Left ventricle myocardium superior (tissue), 1 donor: ENCODE results near the gene LRCOL1. TPM values are rescaled to one million over a fixed set of nuclear protein-coding genes. Genes with fewer than 3 reads are reported as not detected.
A peak's percentile ranks its signal among the peaks of the same experiment; 100 is the strongest.

Experiments
- ATAC-seq: fragments of 200-7000 bp; cut with Tn5 transposase; one replicate; pipeline ENCODE4 v1.9.1; 2020; ENCODE audit warnings: mild to moderate bottlenecking, moderate library complexity
- DNase-seq: peaks from one replicate; pipeline ENCODE4 v3.0.0-alpha.2; 2020
- intact Hi-C: fragments of 100-400 bp; cut with micrococcal nuclease; formaldehyde crosslinking; loops from one replicate; pipeline ENCODE4 v1.11.0; 2022
- total RNA-seq: library from RNA; stranded (reverse); fragmentation: NEBNext Ultra II Directional; extraction: Animal tissue kit (Norgen Biotek cat#: 25700); gene quantifications from one replicate; pipeline ENCODE4 v1.2.1, GENCODE V29; 2021
- donor health status: DM: no; HTN: yes; CAD: no; lungs with severe emphysema.

Gene LRCOL1
- total RNA-seq, 1 donor from 2014 or later = not detected

DNA sequence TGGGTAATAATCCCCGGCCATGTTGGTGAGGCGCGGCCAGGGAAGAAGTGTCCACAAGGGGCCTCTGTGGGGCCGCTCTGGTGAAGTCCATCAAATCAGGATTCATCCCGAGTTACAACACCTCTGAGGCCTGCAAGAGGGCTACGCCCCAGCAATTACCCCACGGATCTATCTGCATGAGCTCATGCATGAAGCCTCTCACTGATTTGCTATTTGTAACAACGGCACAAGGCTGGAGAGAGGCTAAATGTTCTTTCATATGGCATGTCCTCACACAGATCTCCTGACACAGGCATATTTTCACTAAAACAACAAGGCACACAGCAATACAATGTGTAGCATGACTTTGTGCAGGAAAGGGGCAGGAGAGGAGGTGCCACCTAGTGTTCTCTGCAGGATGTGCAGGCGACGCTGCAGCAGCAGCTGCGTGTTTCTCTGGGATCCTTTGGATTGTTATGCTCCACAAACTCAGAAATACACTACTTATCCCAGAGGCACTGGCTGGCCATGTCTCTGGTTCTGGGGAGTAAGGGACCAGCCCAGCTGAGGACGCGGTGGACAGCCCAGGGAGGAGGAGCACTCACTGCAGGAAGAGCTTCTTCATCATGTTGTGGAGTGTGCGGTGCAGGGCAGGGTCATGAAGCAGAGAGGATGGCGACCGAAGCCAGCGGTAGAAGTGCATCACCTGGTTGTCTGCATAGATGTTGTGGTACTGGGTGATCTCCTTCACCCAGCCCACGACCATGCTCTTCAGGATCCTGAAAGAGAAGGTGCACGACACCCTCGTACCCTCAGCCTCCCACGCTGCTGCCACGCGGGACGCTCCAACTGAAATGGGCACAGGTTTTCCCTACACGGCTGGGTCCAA is 28.4 kb upstream of the LRCOL1 start:
- peak; percentile 50 for ATAC-seq
- DNase-seq = no peak
- intact Hi-C loops = no loop called here

DNA sequence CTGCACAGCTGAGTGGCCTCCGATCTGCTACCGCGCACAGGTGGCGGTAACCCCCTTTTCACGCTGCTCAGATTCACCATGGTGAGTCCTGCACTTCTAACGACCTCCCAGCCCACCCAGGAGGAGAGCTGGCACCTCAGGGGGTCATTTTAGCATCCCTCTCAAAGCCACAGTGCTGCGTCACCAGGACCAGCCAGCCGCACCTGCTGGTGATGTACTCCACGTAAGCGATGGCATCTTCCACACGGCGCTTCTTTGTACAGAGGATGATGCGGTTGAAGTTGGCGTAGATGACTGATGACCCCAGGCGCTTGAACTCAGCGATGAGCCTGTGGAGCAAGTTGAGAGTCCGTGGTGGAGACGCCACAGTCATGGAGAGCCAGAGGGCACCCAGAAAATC is 27.4 kb upstream of the LRCOL1 start:
- ATAC-seq = no peak
- intact Hi-C loops = no loop called here
- DNase-seq = no peak

DNA sequence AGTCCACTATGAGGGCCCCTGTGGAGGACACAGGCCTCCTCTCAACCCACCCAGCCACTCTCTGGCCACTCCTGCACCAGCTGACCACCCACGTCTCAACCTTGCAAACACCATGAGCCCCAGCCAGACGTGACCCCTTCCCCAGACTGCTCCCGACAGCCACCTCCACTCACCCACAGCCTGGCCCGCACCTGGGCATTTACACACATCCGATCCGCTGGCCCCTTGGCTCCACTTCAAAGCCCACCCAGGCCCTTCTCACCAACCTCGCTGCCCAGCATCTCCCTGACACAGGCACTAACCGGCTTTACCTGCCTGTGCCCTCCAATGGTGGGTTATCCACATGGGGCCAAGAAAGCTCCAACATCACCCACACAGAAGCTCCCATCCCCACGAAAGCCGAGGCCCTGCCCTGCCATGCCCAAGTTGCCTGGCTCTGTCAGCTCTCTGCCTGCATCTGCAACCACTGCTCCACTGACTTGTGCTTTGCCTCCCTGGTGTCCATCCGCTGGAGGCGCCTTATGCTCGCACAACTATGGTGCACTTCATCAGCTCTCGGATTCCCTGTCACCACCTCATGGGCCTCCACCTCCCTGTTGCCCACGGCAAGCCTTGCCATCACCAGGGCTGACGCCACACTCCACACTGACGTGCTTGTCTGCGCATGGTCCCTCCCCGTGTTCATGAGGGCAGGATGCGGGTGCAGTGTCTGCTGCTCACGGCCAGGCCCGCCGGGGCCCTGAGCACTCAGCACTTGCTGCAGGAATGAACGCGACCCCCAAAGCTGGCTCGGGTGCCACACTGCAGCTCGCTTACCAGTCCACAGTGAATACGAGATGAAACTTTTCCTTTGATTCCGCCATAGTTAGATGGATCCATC is 24.9 kb upstream of the LRCOL1 start:
- intact Hi-C loops = no loop called here
- DNase-seq (no peak), ATAC-seq (no peak)

DNA sequence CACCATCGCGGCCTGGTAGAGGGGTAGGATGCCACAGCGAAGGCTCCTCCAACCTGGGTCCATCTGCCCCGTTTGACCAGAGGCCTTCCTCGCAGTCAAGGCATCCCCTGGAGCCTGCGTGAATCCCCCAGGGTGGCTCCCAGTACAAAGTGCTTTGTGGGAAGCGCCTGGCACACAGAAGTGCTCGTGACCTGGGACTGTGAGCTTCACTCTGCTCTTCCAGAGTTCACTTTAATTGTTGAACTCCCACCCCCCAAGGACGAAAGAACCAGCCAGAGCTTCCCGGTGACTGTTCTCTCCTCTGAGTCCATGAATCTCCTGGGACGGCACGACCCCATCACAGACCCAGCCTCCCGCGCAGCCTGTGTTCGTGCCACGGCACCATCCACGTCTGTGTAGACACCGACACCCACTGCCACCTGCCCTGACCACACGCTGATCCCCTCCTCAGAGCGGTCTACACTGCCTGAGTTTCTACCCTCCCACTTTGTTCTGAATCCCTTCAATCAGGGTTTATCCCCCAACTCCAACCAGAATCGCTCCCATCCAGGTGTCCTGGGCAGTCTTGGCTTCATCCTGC is 24.1 kb upstream of the LRCOL1 start:
- ATAC-seq = no peak
- intact Hi-C loops = no loop called here

DNA sequence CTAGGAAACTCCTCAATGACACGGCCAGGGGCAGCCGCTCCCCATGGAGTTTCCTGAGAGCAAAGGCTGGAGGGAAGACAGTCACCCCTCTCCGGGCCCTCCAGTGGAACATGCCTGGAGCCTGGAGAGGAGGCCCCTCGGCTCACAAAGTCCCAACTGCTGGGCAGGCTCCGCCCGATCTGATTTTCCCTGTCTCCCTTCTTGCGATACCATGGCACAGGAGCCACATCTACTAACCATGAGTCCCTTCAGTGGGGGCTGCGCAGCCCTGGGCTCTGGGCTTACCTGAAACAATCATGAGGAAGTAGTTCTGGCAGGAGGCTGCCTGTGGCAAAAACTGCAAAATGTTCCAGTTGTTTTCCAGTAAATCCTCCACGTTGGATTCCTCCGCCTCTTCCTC is 23.5 kb upstream of the LRCOL1 start:
- intact Hi-C loops = no loop called here
- ATAC-seq (no peak), DNase-seq (no peak)

More for the DNA sequence above, 24.1 kb upstream of the LRCOL1 start:
- no peak for DNase-seq

DNA sequence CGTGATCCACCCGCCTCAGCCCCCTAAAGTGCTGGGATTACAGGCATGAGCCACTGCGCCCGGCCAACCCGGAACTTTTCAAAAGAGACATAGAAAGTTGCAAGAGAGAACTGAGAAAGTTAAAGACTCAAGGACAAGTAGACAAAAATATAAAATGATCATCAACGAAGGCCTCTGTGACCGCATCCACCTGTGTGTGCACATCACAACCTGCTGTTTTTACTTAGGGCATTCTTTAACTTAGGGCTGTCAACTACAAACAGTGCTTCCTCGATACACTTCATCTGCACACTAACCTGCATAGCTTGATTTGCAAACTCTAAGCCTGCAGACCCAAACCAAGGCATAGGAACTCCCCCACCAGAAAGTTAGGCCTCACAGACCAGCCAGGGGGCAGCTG is 23.0 kb upstream of the LRCOL1 start:
- DNase-seq (no peak), ATAC-seq (no peak)
- intact Hi-C loops = no loop called here

DNA sequence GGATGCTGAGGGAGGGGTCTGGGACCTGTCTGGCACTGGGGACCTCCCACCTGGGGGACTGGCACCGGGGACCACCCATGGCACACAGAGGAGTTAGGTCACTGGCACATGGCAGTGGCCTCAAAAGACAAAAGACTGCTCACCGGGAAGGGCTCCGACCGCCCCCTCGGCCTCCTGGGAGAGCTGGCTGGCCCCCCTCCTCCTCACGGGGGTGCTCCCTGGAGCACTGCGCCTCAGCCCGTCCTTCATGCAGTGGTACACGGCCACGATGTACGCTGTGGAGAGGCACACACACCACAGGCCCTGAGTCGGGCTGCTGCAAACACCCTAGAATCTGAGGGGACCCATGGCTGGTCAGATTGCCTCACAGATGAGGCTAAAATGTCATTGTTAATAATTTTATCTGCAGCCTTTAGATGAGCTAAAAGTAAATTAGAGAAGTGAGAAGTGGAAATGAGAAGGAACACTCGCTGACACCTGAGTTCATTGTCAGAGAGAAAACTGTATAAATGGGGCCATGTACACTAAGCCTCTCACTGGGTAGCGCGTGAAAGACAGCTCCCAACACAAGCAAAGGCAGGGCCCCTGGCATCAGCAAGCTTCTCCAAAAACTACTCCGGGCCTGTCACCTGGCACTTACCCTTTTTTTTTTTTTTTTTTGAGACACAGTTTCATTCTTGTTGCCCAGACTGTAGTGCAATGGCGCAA is 22.3 kb upstream of the LRCOL1 start:
- ATAC-seq = no peak
- DNase-seq = no peak
- intact Hi-C loops = no loop called here

DNA sequence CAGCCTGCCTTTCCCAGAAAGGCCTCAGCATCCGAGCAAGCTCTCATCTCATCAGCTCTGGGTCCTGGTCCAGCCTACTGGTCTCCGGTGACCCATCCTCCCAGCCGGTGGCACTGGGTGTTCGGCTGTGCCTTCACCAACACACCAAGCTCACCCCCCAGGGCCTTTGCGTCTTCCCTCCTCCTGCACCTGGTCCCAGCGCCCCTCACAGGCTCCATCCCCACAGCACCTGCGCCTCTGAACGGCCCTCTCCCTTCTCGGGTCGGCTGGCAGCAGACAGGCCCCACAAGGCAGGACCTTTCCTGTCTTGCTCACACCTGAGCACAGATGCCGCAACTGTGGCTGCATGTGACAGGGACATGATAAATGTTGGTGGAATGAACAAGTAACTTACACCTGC is 21.3 kb upstream of the LRCOL1 start:
- intact Hi-C loops = no loop called here
- ATAC-seq (no peak), DNase-seq (no peak)

DNA sequence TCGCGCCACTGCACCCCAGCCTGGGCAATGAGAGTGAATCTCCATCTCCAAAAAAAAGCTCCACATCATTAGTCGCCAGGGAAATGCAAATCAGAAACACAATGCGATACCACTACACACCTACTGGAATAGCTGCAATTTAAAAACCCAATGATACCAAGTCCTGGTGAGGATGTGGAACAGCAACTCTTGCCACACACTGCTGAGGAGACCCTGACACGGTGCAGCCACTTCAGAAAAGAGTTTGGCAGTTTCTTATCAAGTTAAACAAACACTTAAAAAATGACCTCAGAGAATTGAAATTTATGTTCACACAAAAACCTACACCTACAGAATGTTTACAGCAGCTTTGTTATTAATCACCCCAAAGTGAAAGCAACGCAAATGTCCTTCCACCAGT is 20.3 kb upstream of the LRCOL1 start:
- ATAC-seq (no peak), DNase-seq (no peak)
- intact Hi-C loops = no loop called here

DNA sequence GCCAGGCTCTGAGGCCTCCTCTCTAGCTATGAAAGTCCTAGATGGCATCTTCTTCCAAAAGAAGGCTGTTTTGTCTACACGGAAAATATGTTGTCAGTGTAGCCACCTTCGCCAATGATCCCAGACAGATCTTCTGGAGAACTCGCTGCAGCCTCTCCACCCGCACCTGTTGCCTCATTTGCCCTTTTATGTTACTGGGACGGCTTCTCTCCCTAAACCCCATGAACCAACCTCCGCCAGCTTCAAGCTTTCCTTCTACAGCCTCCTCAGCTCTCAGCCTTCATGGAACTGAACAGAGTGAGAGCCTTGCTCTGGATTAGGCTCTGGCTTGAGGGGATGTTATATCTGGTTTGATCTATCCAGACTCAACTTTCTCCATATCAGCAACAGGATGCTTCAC is 18.9 kb upstream of the LRCOL1 start:
- intact Hi-C loops = no loop called here
- no peak for DNase-seq
- no peak for ATAC-seq

DNA sequence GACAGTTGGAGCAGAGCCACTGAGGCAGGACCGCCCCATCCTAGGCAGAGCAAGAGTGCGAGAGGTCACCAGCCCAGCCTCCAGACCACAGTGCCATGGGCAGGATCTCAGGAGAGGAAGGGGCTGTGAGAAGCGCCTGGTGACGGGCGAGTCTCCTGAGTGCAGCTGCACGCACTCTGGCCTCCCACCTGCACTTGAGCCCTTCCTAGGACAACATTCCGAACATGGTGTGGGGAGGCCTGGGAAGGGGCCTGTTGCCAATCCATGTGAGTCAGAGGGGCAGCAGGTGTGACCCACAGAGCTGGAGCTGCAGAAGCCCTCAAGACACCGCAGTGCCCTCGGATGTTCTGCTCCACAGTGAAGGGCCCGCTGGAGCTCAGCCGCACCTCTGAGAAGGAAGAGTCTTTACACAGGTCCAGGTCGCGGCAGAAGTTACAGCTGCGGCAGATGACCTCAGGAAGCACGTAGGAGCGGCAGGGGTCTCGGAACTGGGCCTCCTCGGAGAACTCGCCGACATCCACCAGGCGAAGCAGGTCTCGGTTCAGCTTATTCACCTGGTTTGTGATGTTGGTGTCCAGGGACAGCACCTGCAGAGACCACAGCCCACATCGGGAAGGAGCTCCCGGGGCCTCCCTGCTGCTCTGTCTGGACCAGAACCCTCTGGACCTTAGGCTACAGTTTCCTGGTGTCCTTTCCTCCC is 15.5 kb upstream of the LRCOL1 start:
- intact Hi-C loops = no loop called here
- ATAC-seq (no peak), DNase-seq (no peak)

DNA sequence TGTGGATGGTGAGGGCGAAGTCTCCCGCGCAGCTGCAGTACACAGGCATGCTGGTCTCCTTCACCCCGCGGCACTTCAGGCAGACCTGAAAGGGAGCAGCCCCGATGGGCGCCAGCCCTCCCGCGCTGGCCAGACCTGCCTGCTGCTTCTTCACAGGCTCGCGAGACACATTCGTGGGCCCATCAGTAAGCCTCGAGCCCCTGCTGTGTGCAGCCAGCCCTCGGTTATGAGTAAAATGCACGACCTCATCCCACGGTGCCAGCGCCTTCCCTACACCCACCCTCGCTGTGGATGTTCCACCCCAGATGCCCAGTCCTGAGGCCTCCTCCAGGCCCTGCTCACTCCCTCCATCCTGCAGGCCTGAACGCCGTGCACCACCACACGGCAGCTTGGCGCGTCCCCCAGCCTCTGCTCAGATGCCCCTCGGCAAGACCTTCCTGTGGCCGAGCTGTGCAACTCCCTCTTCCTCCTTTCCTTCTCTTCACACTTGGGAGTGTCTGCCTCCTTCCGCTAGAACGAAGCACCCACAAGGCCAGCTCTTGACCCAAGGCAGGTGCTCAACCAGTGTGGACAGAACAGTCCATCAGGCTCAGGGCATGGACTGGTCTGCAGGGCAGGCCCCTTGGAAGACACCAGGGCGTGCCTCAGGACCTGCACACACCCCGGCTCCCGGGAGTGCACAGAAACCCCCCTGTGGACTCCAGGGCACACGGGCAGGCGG is 14.7 kb upstream of the LRCOL1 start:
- ATAC-seq = no peak
- DNase-seq = no peak
- intact Hi-C loops = no loop called here

DNA sequence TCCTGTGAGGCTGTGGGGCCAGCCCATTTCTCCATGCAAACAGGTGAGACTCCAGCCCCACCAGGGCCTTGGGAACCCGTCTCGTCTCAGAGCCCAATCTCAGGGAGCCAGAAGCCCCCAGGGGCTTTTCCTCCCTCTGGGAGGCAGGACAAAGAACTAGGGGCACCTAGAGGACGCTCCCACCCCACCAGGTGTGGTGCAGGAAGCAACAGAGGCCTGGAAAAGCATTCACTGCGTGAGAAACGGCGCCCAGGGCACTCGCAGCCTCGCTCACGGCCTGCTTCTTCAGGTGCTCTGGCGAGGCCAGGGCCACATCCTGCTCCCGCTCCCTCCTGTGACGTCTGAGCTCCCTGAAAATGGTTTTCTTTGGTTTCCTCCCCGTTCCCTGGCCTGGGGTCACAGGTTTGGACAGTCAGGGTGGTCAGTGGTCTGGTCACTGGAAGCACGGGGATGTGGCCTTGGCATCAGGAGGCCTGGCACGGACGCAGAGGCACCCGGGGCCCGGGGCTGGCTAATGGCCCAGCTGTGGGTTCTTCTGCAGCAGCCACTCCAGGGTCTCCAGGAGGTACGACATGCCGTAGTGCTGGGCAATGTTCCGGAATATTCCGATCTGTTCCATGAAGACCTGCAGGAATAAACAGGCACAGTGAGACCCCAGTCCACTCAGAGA is 13.9 kb upstream of the LRCOL1 start:
- DNase-seq = no peak
- no peak for ATAC-seq
- intact Hi-C loops = no loop called here

DNA sequence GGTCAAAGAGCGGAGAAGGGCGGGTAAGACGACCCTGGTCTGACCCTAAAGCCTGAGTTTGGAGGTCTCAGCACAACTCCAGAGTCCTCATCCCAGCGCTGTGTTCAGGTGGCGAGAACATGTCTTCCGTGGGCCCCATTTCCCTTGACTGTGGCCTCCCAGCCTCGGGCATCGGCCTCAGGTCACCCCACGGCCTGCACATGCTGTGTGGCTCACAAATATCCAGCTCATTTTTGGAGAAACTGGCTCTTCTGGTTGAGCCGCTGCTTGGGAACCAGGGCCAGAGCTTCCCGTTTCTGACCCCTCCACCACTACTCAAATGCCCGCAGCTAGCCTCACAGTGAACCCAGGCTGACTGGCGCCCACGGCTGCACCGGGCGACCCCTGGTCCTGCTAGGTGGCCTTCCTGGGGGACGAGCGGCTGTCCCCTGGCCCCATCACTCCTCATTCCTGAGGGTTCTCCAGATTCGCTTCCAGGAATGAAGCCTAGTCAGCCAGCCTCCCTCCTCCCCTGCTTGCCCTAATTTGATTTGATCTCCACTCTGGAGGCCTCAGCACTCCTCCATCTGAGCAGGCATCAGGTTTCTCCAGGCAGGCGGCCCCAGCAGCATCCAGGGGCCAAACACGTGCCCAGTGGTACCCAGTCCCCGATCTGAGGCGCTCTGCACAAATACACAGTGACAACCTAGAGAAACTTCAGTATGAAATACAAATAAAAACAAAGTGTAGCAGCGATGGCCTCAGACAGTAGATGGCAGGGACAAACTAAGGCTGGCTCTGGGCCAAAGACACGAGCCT is 12.9 kb upstream of the LRCOL1 start:
- ATAC-seq = peak; percentile 7
- intact Hi-C loops = no loop called here
- no peak for DNase-seq

DNA sequence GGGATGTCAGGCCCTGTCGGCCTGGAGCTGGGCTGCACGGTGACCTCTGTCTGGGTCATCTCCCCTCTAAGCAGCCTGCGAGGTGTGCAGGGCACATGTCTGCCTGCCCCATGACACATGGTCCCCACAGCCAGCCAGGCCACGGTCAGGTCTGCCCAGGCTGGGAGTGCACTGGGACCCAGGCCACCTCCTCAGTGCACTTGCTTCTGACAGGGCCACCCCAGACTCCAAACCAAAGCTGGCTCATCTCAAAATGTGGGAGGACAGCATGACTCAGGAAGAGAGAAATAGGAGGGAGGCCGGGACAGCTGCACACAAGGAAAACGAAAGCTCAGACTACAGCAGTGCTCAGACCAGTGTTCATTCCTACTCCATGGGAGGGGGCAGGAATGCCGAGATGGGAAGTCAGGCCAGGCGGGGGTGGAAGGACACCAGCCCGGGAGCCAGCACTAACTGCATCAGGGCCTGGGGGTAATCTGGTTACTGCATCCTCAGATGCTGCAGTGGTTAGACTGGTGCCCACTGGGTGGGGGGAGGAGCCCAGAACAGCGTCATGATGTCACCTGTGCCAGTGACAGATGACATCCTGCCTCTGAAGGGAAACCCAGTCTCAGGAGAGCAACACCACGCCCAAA is 12.2 kb upstream of the LRCOL1 start:
- no peak for DNase-seq
- intact Hi-C loops = no loop called here
- peak; percentile 73 for ATAC-seq

DNA sequence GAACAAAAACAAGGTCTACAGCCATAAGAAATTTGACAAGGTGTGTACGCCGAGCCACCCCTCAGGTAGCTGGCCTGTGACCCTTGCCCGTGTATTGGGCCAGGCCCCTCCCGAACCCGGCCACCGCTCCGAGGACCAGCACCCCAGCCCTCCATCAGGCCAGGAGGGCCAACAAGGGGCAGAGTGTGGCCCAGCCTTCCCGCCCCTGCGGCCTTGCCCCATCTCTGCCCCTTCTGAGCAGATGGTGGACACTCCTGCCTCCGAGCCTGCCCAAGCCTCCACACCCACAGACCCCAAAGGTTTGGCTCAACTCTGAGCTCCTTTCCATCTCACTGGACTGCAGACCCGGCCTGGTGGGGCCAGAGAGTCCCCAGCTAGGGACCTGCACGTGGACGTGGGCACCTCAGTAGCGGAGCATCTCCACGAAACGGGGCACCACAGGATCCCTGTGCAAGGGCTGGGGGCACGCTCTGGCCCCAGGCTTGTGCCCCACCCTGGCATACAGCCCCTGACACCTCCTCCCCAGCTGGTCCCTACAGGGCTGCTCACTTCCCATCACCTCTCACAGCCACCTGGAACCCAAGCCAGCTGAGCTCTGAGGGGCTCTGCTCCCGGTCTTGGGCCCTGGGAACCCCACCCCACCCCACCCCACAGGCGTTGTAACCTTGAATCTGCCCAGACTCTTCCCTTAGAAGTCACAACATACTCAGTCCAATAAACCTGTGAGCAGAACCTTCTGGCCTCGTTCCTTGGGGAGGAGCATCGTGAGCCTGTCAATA is 11.5 kb upstream of the LRCOL1 start:
- ATAC-seq = no peak
- DNase-seq = no peak
- intact Hi-C loops = no loop called here
